ENCODE data around the gene POLR3A. TPM values are rescaled to one million over a fixed set of nuclear protein-coding genes. Genes with fewer than 3 reads are reported as not detected.

Gene POLR3A
- total RNA-seq, 2 experiments from 2014 or later, result 16.2 to 17.5 TPM

DNA sequence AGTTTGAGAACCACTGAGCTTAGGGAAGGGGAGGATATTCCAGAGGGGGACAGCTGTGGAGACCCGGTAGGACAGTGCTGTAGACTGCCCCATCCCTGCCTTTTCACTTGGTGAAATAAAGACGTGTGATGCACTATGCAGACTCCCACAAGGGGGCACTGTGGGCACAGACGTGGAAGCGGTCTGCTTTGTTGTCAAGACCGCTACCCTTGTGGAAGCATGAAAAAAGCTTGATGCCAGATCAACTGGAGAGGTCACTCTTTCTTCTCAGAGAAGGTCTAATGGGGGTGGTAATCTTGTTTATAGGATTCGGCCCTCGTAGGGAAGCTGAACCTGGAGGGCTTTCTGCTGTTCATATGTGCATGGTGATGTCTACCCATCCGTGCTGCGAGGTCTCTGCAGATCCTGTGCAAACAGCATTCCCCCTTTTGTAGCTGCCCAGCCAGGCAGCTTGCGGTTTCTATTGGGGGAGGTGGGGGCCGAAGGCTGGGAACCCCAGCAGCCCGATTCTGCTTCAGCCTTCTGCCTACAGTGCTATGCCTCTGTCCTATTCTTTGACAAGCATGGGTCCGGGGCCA lies 18.1 kb upstream of the POLR3A start:
- H3K9me3 Mint-ChIP-seq, result no peaks in the 10 kb centered on the region
- H3K36me3 Mint-ChIP-seq (ENCODE audit: low read depth), result peaks cover 6% of the 10 kb centered on the region
- peaks cover 27% of the 10 kb centered on the region for H3K4me1 Mint-ChIP-seq (ENCODE audit: low read depth)
- CTCF ChIA-PET, result interaction anchor here (0.6 to 3.0 kb wide), 45 partner anchors 8 to 1194 kb away, joined by 3 to 34 read pairs (median 4); partner anchors contain the start of genes POLR3A and RPS24
- TF ChIP-seq, protein P1, sequence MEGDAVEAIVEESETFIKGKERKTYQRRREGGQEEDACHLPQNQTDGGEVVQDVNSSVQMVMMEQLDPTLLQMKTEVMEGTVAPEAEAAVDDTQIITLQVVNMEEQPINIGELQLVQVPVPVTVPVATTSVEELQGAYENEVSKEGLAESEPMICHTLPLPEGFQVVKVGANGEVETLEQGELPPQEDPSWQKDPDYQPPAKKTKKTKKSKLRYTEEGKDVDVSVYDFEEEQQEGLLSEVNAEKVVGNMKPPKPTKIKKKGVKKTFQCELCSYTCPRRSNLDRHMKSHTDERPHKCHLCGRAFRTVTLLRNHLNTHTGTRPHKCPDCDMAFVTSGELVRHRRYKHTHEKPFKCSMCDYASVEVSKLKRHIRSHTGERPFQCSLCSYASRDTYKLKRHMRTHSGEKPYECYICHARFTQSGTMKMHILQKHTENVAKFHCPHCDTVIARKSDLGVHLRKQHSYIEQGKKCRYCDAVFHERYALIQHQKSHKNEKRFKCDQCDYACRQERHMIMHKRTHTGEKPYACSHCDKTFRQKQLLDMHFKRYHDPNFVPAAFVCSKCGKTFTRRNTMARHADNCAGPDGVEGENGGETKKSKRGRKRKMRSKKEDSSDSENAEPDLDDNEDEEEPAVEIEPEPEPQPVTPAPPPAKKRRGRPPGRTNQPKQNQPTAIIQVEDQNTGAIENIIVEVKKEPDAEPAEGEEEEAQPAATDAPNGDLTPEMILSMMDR (IDR thresholded peaks at IDR 0.05), result peak; percentile 82
- H3K27me3 Mint-ChIP-seq, result no peaks in the 10 kb centered on the region
- intact Hi-C loops (cut with micrococcal nuclease), result loop anchor here (5.0 to 10.0 kb wide), 2 partner anchors 610 to 1147 kb away; no protein-coding TSS in a partner anchor
- no peak overlapping the region for H3K4me3 Mint-ChIP-seq
- DNase-seq (peak; percentile 94), ATAC-seq (peak; percentile 90)
- H3K27ac Mint-ChIP-seq, result no peak overlapping the region
- POLR2A ChIA-PET, result interaction anchor here (1.0 kb wide), 1 partner anchor 14 kb away, joined by 3 read pairs; the partner anchor contains the start of gene RPS24

DNA sequence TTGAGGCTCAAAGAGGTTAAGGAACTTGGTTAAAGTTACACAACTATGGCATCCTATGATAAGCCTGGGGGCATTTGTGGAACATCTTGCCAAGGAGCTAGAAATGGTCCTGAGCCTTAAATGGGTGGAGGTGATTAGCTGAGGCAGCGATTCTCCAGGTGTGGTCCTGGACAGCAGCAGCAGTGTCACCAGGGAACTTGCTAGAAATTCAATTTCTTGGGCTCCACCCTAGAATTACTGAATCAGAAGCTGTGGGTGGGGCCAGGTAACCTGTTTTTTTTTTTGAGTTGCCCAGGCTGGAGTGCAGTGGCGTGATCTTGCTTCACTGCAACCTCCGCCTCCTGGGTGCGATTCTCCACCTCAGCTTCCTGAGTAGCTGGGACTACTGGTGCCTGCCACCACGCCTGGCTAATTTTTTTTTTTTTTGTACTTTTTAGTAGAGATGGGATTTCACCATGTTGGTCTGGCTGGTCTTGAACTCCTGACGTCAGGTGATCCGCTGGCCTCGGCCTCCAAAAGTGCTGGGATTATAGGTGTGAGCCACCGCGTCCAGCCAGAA lies 17.5 kb upstream of the POLR3A start:
- no peaks in the 10 kb centered on the region for H3K9me3 Mint-ChIP-seq
- H3K4me3 Mint-ChIP-seq, result no peak overlapping the region
- intact Hi-C loops (cut with micrococcal nuclease), result loop anchor here (5.0 to 10.0 kb wide), 2 partner anchors 611 to 1148 kb away; no protein-coding TSS in a partner anchor
- ATAC-seq (peak; percentile 8), DNase-seq (no peak)
- POLR2A ChIA-PET, result interaction anchor here (0.7 to 1.0 kb wide), 4 partner anchors 9 to 13 kb away, joined by 3 read pairs; partner anchors contain the start of gene RPS24
- TF ChIP-seq, protein P1 (IDR thresholded peaks at IDR 0.05), result no peak
- H3K4me1 Mint-ChIP-seq (ENCODE audit: low read depth), result peaks cover 30% of the 10 kb centered on the region
- CTCF ChIA-PET, result interaction anchor here (0.6 to 3.0 kb wide), 27 partner anchors 8 to 1149 kb away, joined by 3 to 34 read pairs (median 4); partner anchors contain the start of genes POLR3A and RPS24
- peaks cover 11% of the 10 kb centered on the region for H3K36me3 Mint-ChIP-seq (ENCODE audit: low read depth)
- no peaks in the 10 kb centered on the region for H3K27me3 Mint-ChIP-seq
- H3K27ac Mint-ChIP-seq, result no peak overlapping the region

GRCh38 chr10:78045856-78046255 lies 16.5 kb upstream of the POLR3A start:
- Mint-ChIP-seq H3K27me3 (no peaks in the 10 kb centered on the region), H3K9me3 (no peaks in the 10 kb centered on the region), H3K4me1 (ENCODE audit: low read depth) (peaks cover 38% of the 10 kb centered on the region), H3K36me3 (ENCODE audit: low read depth) (peaks cover 20% of the 10 kb centered on the region), H3K27ac (no peak overlapping the region), H3K4me3 (no peak overlapping the region)
- intact Hi-C loops (cut with micrococcal nuclease), result loop anchor here (5.0 to 10.0 kb wide), 2 partner anchors 611 to 1149 kb away; no protein-coding TSS in a partner anchor
- ChIA-PET POLR2A (interaction anchor here (0.7 to 0.9 kb wide), 3 partner anchors 8 to 10 kb away, joined by 3 read pairs; no protein-coding TSS in a partner anchor), CTCF (interaction anchor here (1.3 to 3.0 kb wide), 5 partner anchors 9 to 1150 kb away, joined by 4 to 34 read pairs (median 17); no protein-coding TSS in a partner anchor)
- no peak for ATAC-seq
- DNase-seq, result no peak
- TF ChIP-seq, protein P1 (IDR thresholded peaks at IDR 0.05), result no peak

- H3K27ac Mint-ChIP-seq, result no peak overlapping the region
- POLR2A ChIA-PET, result interaction anchor here (1.7 kb wide), 1 partner anchor 11 kb away, joined by 5 read pairs; no protein-coding TSS in a partner anchor
- H3K4me1 Mint-ChIP-seq (ENCODE audit: low read depth), result peaks cover 44% of the 10 kb centered on the region
- no peaks in the 10 kb centered on the region for H3K27me3 Mint-ChIP-seq
- no peaks in the 10 kb centered on the region for H3K9me3 Mint-ChIP-seq
- CTCF ChIA-PET, result interaction anchor here (3.0 kb wide), 1 partner anchor 1151 kb away, joined by 21 read pairs; no protein-coding TSS in a partner anchor
- DNase-seq (peak; percentile 65), ATAC-seq (peak; percentile 18)
- H3K36me3 Mint-ChIP-seq (ENCODE audit: low read depth), result peaks cover 27% of the 10 kb centered on the region
- no peak overlapping the region for H3K4me3 Mint-ChIP-seq
- intact Hi-C loops (cut with micrococcal nuclease), result loop anchor here (5.0 to 10.0 kb wide), 2 partner anchors 612 to 1150 kb away; no protein-coding TSS in a partner anchor
- TF ChIP-seq, protein P1 (IDR thresholded peaks at IDR 0.05), result no peak
These were observed 15.9 kb upstream of the POLR3A start for GRCh38 chr10:78045237-78045636.
